ENCODE data around the gene MOCOS. TPM values are rescaled to one million over a fixed set of nuclear protein-coding genes. Genes with fewer than 3 reads are reported as not detected.
A peak's percentile ranks its signal among the peaks of the same experiment; 100 is the strongest.

MOCOS gene
- total RNA-seq, 1 experiment from 2014 or later = 12.1 TPM

- intact Hi-C loops (cut with micrococcal nuclease) = no loop called here
- Histone ChIP-seq H3K4me3 (replicated peaks in 1 of 2; ENCODE audit: low read depth in 1 of 2, low read length in 2 of 2) (peak overlapping the region; percentile 77 to 87), H3K4me1 (ENCODE audit: control insufficient read depth in 1 of 2, insufficient read depth in 2 of 2, low read length in 2 of 2) (peaks cover 12 to 27% of the 10 kb centered on the region in 2 experiments; a peak in 3 of 4 replicates), H3K27me3 (ENCODE audit: insufficient read depth, low read length) (no peaks in the 10 kb centered on the region), H3K79me2 (ENCODE audit: insufficient read depth, low read length) (peaks cover 28% of the 10 kb centered on the region), H3K27ac (ENCODE audit: low read depth, low read length) (peak overlapping the region; percentile 62), H2AFZ (ENCODE audit: low read depth, low read length, poor library complexity, severe bottlenecking) (no peak overlapping the region), H3K36me3 (ENCODE audit: control insufficient read depth in 1 of 2, insufficient read depth in 2 of 2, low read length in 2 of 2) (no peaks in the 10 kb centered on the region), H4K20me1 (ENCODE audit: insufficient read depth) (no peaks in the 10 kb centered on the region), H3K9ac (ENCODE audit: low read length) (peak overlapping the region; percentile 92), H3K9me2 (ENCODE audit: insufficient read depth) (no peaks in the 10 kb centered on the region), H3K9me3 (ENCODE audit: control insufficient read depth in 1 of 2, insufficient read depth in 1 of 2, low read depth in 1 of 2, low read length in 2 of 2) (no peaks in the 10 kb centered on the region), H3K4me2 (ENCODE audit: low read length) (peak overlapping the region; percentile 96)
- BruUV-seq (replicated peaks) = no TSS peak
- DNase-seq (ENCODE audit: low read depth, low spot score) (peak; percentile 28), ATAC-seq (peak; percentile 52)
- RAD21 ChIA-PET (ENCODE audit: low non-redundant PET in 1 of 2, low total read pairs in 2 of 2, uncharacterized antibody in 2 of 2, unreplicated experiment in 2 of 2) = interaction anchor here in 1 of 2 experiments (1.1 kb wide), 1 partner anchor 92 kb away, joined by 3 read pairs; no protein-coding TSS in a partner anchor
- POLR2A ChIA-PET = no interaction called here
- CTCF ChIA-PET = interaction anchor here (1.1 to 1.4 kb wide), 2 partner anchors 94 to 96 kb away, joined by 3 read pairs; no protein-coding TSS in a partner anchor
- TF ChIP-seq POLR2AphosphoS5 (IDR thresholded peaks at IDR 0.05; ENCODE audit: low read depth, low read length) = peak; percentile 31
- TF ChIP-seq FOSL1 (IDR thresholded peaks at IDR 0.05; ENCODE audit: low read depth) = 0 out of 2 replicates have a peak, but pooled peaks have one; percentile 8
- TF ChIP-seq SRF (IDR thresholded peaks at IDR 0.05; ENCODE audit: low read depth) = no peak
- peak; percentile 46; the same call in 1 of the 2 replicates for TF ChIP-seq ZFX (IDR thresholded peaks at IDR 0.05)
- TF ChIP-seq CBX3 (IDR thresholded peaks at IDR 0.05; ENCODE audit: low read depth) = no peak
- TF ChIP-seq REST (IDR thresholded peaks at IDR 0.05; ENCODE audit: low read depth) = no peak
- TF ChIP-seq MAX (IDR thresholded peaks at IDR 0.05) = peak; percentile 80
- no peak for TF ChIP-seq EZH2 (IDR thresholded peaks at IDR 0.05)
Observed at GRCh38 chr18:36187826-36188721, 777 bp downstream of the MOCOS start.
